Testis (tissue), 3 donors: ENCODE measurements around the gene ALDH4A1. TPM values are rescaled to one million over a fixed set of nuclear protein-coding genes. Genes with fewer than 3 reads are reported as not detected.

Experiments
- DNase-seq: peaks from one replicate; pipeline ENCODE4 v3.0.0-alpha.2; 2019
- H3K27ac ChIP-seq, 2 donors: fragments of 200-600 bp; sonication (generic); one replicate each; pipeline ENCODE4 v1.5.1; 2019
- H3K27me3 ChIP-seq: fragments of 200-600 bp; sonication (generic); one replicate; pipeline ENCODE4 v1.5.1; 2019
- H3K36me3 ChIP-seq: fragments of 200-600 bp; sonication (generic); one replicate; pipeline ENCODE4 v1.5.1; 2017; ENCODE audit warnings: low read depth; ENCODE audit errors: missing control alignments
- H3K4me1 ChIP-seq: fragments of 200-600 bp; sonication (generic); one replicate; pipeline ENCODE4 v1.5.1; 2019
- H3K4me3 ChIP-seq, 2 donors: fragments of 200-600 bp; sonication (generic); one replicate each; pipeline ENCODE4 v1.5.1; 2017 to 2019
- H3K9me3 ChIP-seq: fragments of 200-600 bp; sonication (generic); one replicate; pipeline ENCODE4 v1.5.1; 2017
- CTCF ChIP-seq, 3 experiments: fragments of 450-650 bp in 2 of 3; fragments of 200-600 bp in 1 of 3; sonication (generic) in 1 of 3; IDR thresholded peaks; one replicate each; pipeline ENCODE4 v1.5.1; 2016 to 2019; ENCODE audit warnings: antibody characterized with exemption in 3 of 3, mild to moderate bottlenecking in 2 of 3, moderate library complexity in 1 of 3
- POLR2A ChIP-seq: fragments of 450-650 bp; IDR thresholded peaks from one replicate; pipeline ENCODE4 v1.6.1; 2017; ENCODE audit warnings: antibody characterized with exemption, mild to moderate bottlenecking, moderate library complexity
- WGBS, 2 donors: methylation state at CpG; one replicate each; pipeline ENCODE4 v1.1.5; 2018; 5-methylcytosine and 5-hydroxymethylcytosine counted together
- intact Hi-C: fragments of 100-400 bp; cut with DNase I; formaldehyde crosslinking; loops from one replicate; pipeline ENCODE4 v1.15.1; 2023; ENCODE audit warnings: low total_unique reads
- polyA plus RNA-seq: library from polyadenylated mRNA; stranded (reverse); fragments of 350-450 nt; fragmentation: Illumina TruSeq; extraction: RNeasy Lipid Tissue Mini Kit (QIAGEN cat#74804); gene quantifications from one replicate; pipeline ENCODE4 v1.2.3, GENCODE V29; 2014; ENCODE audit warnings: low read depth, low replicate concordance; ENCODE audit not compliant: insufficient read depth
- total RNA-seq, 2 donors: library from RNA; depleted of rRNA; stranded (reverse); fragments of >200 nt; gene quantifications; one replicate each; pipeline ENCODE4 v1.2.3, GENCODE V29; 2016

The ALDH4A1 gene
- total and polyA plus RNA-seq, 3 donors from 2014 or later: 8.2 to 10.6 (median 9.6) TPM

- Histone ChIP-seq H3K4me1 (no peaks in the 10 kb centered on the region), H3K36me3 (no peaks in the 10 kb centered on the region), H3K4me3 (no peak overlapping the region), H3K27ac (no peak overlapping the region), H3K9me3 (no peaks in the 10 kb centered on the region), H3K27me3 (no peaks in the 10 kb centered on the region)
- TF ChIP-seq CTCF (IDR thresholded peaks at IDR 0.05): no peak
- no peak for TF ChIP-seq POLR2A
- intact Hi-C loops: no loop called here
- 73 to 81% methylated on average over 9 of the region's 9 CpGs for WGBS, 2 donors
- no peak for DNase-seq
Measured at GRCh38 chr1:18861082-18861481, 41.3 kb downstream of the ALDH4A1 start.

- Histone ChIP-seq H3K9me3 (no peaks in the 10 kb centered on the region), H3K4me3 (no peak within 1 kb of the TSS), H3K27me3 (no peaks in the 10 kb centered on the region), H3K36me3 (no peaks in the 10 kb centered on the region), H3K27ac (no peak within 1 kb of the TSS), H3K4me1 (no peaks in the 10 kb centered on the region)
- intact Hi-C loops: no loop called here
- TF ChIP-seq CTCF (IDR thresholded peaks at IDR 0.05) (no peak), POLR2A (no peak)
- DNase-seq: no peak
- WGBS, 2 donors: 67 to 73% methylated on average over 3 to 4 of the region's 4 CpGs
Measured at GRCh38 chr1:18859560-18859959, 42.8 kb downstream of the ALDH4A1 start, which contains the start of gene TAS1R2. TSS of gene TAS1R2 (minus strand) at chr1:18859660. CDS start at chr1:18859660, 0 bp downstream.

GRCh38 chr1:18858070-18858688, 44.2 kb downstream of the ALDH4A1 start:
- no peaks in the 10 kb centered on the region for H3K4me1 ChIP-seq
- no peak overlapping the region for H3K27ac ChIP-seq
- no peak for DNase-seq
- no peaks in the 10 kb centered on the region for H3K9me3 ChIP-seq
- WGBS, 2 donors: 92 to 93% methylated on average over 7 of the region's 7 CpGs
- H3K36me3 ChIP-seq: no peaks in the 10 kb centered on the region
- no peaks in the 10 kb centered on the region for H3K27me3 ChIP-seq
- intact Hi-C loops: no loop called here
- H3K4me3 ChIP-seq: no peak overlapping the region
- TF ChIP-seq CTCF (IDR thresholded peaks at IDR 0.05): no peak
- TF ChIP-seq POLR2A: no peak

GRCh38 chr1:18856435-18856834, 45.9 kb downstream of the ALDH4A1 start:
- intact Hi-C loops: no loop called here
- no peak overlapping the region for H3K4me3 ChIP-seq
- no peaks in the 10 kb centered on the region for H3K4me1 ChIP-seq
- H3K9me3 ChIP-seq: no peaks in the 10 kb centered on the region
- no peak for DNase-seq
- no peak for TF ChIP-seq POLR2A
- TF ChIP-seq CTCF (IDR thresholded peaks at IDR 0.05): no peak
- H3K27ac ChIP-seq: no peak overlapping the region
- no peaks in the 10 kb centered on the region for H3K27me3 ChIP-seq
- no peaks in the 10 kb centered on the region for H3K36me3 ChIP-seq
- WGBS, 2 donors: 92 to 96% methylated on average over 1 of the region's 1 CpG

- Histone ChIP-seq H3K36me3 (no peaks in the 10 kb centered on the region), H3K4me3 (no peak overlapping the region), H3K27me3 (no peaks in the 10 kb centered on the region), H3K4me1 (no peaks in the 10 kb centered on the region), H3K9me3 (no peaks in the 10 kb centered on the region), H3K27ac (no peak overlapping the region)
- no peak for DNase-seq
- TF ChIP-seq POLR2A: no peak
- TF ChIP-seq CTCF (IDR thresholded peaks at IDR 0.05): no peak
- WGBS, 2 donors: 65 to 81% methylated on average over 6 of the region's 6 CpGs
- intact Hi-C loops: no loop called here
Measured at GRCh38 chr1:18855573-18855972, 46.8 kb downstream of the ALDH4A1 start.
